K562 (cell line): ENCODE data around the gene ASB7. TPM values are rescaled to one million over a fixed set of nuclear protein-coding genes. Genes with fewer than 3 reads are reported as not detected.

Experiments
- ATAC-seq: fragments of 200-7000 bp; cut with Tn5 transposase; 3 replicates; pipeline ENCODE4 v1.9.1; 2020; ENCODE audit warnings: moderate library complexity
- BruUV-seq: library from RNA; stranded (reverse); fragments of 400-500 nt; replicated peaks from 2 replicates; lab custom pipeline; 2021; lab: Mats Ljungman, UMichigan
- CTCF ChIA-PET: fragments of 300-600 bp; formaldehyde crosslinking; extraction: SDS; loops from one replicate; lab custom pipeline; 2021; ENCODE audit warnings: low intra/inter-chr PET ratio; lab: Yijun Ruan, JAX
- POLR2A ChIA-PET: fragments of 300-600, 350-650 bp; sonication (Branson Sonifier 250); formaldehyde crosslinking; extraction: SDS; loops from one replicate; lab custom pipeline; 2021; ENCODE audit warnings: antibody characterized with exemption, inconsistent platforms; lab: Yijun Ruan, JAX
- DNase-seq, 4 experiments: peaks; one replicate each; pipeline versions ENCODE4 v3.0.0 to v3.0.0-alpha.2; 2011 to 2018; ENCODE audit warnings: low spot score in 3 of 4, mixed read lengths in 3 of 4; ENCODE audit errors: extremely low read depth in 1 of 4
- FAIRE-seq: peaks from 2 replicates; lab custom pipeline; 2011; peaks lifted over from hg19 to GRCh38; lab: Jason Lieb, UNC
- H2AFZ ChIP-seq: 2 replicates; pipeline ENCODE4 v1.6.0; 2011; ENCODE audit warnings: low read depth, low read length, control low read depth, inconsistent platforms
- H3K27ac ChIP-seq: fragments of 200-600 bp; 3 replicates; pipeline ENCODE4 v1.8.0; 2011; ENCODE audit warnings: low read depth, mild to moderate bottlenecking, control low read depth, inconsistent platforms, low read length, moderate library complexity, mixed read lengths; ENCODE audit errors: extremely low read depth
- H3K27me3 ChIP-seq, 2 experiments: fragments of 300-600 bp in 1 of 2; 2 replicates in 1 of 2; 3 replicates in 1 of 2; pipeline versions ENCODE4 v1.6.0 to v1.8.0; 2011; ENCODE audit warnings: inconsistent platforms in 2 of 2, low read length in 2 of 2, mild to moderate bottlenecking in 1 of 2, mixed read lengths in 1 of 2, moderate library complexity in 1 of 2; ENCODE audit not compliant: control insufficient read depth in 2 of 2, insufficient read depth in 2 of 2
- H3K36me3 ChIP-seq: fragments of 300-600 bp; 3 replicates; pipeline ENCODE4 v1.8.0; 2011; ENCODE audit warnings: mild to moderate bottlenecking, low read length, inconsistent platforms; ENCODE audit not compliant: control insufficient read depth, insufficient read depth
- H3K4me1 ChIP-seq, 2 experiments: fragments of 200-600 bp in 1 of 2; replicated peaks in 1 of 2; 2 replicates in 1 of 2; 3 replicates in 1 of 2; pipeline versions ENCODE4 v1.5.1 to v1.8.0; 2011; ENCODE audit warnings: inconsistent platforms in 2 of 2, low read length in 2 of 2, mild to moderate bottlenecking in 1 of 2, mixed read lengths in 1 of 2, moderate library complexity in 1 of 2; ENCODE audit not compliant: control insufficient read depth in 2 of 2, insufficient read depth in 2 of 2
- H3K4me2 ChIP-seq: 2 replicates; pipeline ENCODE4 v1.6.1; 2011; ENCODE audit warnings: low read length, control low read depth, inconsistent platforms, mixed read lengths; ENCODE audit not compliant: insufficient read depth
- H3K4me3 ChIP-seq: fragments of 200-600 bp; sonication (generic), shearing (Covaris generic); 2 replicates; pipeline ENCODE4 v1.5.1; 2016; ENCODE audit warnings: control low read depth, inconsistent platforms
- H3K79me2 ChIP-seq: fragments of 200-600 bp; 3 replicates; pipeline ENCODE4 v1.8.0; 2011; ENCODE audit warnings: low read length, inconsistent platforms; ENCODE audit not compliant: control insufficient read depth, insufficient read depth
- H3K9ac ChIP-seq, 2 experiments: 2 replicates each; pipeline versions ENCODE4 v1.6.0 to v1.6.1; 2011; ENCODE audit warnings: low read depth in 2 of 2, low read length in 2 of 2, control low read depth in 1 of 2, inconsistent platforms in 1 of 2, mild to moderate bottlenecking in 1 of 2, mixed read lengths in 1 of 2; ENCODE audit not compliant: insufficient read depth in 1 of 2
- H3K9me1 ChIP-seq: one replicate; pipeline ENCODE4 v1.6.0; 2011; ENCODE audit warnings: inconsistent platforms, mild to moderate bottlenecking, low read length, moderate library complexity; ENCODE audit not compliant: control insufficient read depth, insufficient read depth
- H3K9me3 ChIP-seq: replicated peaks from 2 replicates; pipeline ENCODE4 v1.5.1; 2011; ENCODE audit warnings: low read depth, low read length, inconsistent platforms; ENCODE audit not compliant: control insufficient read depth, insufficient read depth
- H4K20me1 ChIP-seq: replicated peaks from 2 replicates; pipeline ENCODE4 v1.6.1; 2011; ENCODE audit warnings: low read length, inconsistent platforms, mixed read lengths; ENCODE audit not compliant: control insufficient read depth, insufficient read depth
- SP2 ChIP-seq: IDR thresholded peaks from 2 replicates; pipeline ENCODE4 v1.6.1; 2011; ENCODE audit warnings: mild to moderate bottlenecking, low read depth, low read length, moderate library complexity; ENCODE audit not compliant: poor library complexity, severe bottlenecking; ENCODE audit errors: extremely low read depth
- TFAM ChIP-seq: fragments of 250-450 bp; sonication (Bioruptor Pico); conservative IDR thresholded peaks from 2 replicates; pipeline ENCODE4 v1.5.0; 2021; ENCODE audit warnings: mild to moderate bottlenecking, moderate library complexity
- WGBS: fragments of 100-300 bp; shearing (Covaris generic); methylation state at CpG from one replicate; pipeline ENCODE4 v1.1.6; 2016; ENCODE audit warnings: low coverage, mixed read lengths; ENCODE audit not compliant: insufficient coverage; ENCODE audit errors: missing lambda C conversion rate; 5-methylcytosine and 5-hydroxymethylcytosine counted together
- in situ Hi-C: fragments of 300-500 bp; cut with MboI; formaldehyde crosslinking; loops from 4 replicates; pipeline ENCODE4 v1.15.0; 2018; ENCODE audit warnings: inconsistent platforms, mixed read lengths
- intact Hi-C: fragments of 100-400 bp; cut with micrococcal nuclease; formaldehyde crosslinking; loops from 2 replicates; pipeline ENCODE4 v1.14.2; 2022
- polyA plus RNA-seq, 8 experiments: library from polyadenylated mRNA; depleted of rRNA in 4 of 8; stranded (reverse) in 5 of 8; unstranded in 3 of 8; fragments of >200 nt; fragmentation: Nextera tagmentation in 2 of 8; fragmentation: Illumina TruSeq in 1 of 8; extraction: Ambion mirVana in 2 of 8; extraction: Trizol in 1 of 8; gene quantifications; 2 replicates each; pipeline versions ENCODE4 v1.2.1 to v1.2.3, GENCODE V29; 2011 to 2014; ENCODE audit warnings: inconsistent platforms in 1 of 8, missing spikeins in 1 of 8
- total RNA-seq, 7 experiments: library from RNA; depleted of rRNA in 6 of 7; stranded (reverse); fragments of >200 nt in 6 of 7; fragmentation: Illumina TruSeq in 2 of 7; extraction: Trizol in 2 of 7; gene quantifications; 2 replicates each; pipeline versions ENCODE4 v1.2.1 to v1.2.3, GENCODE V29; 2011 to 2021; ENCODE audit warnings: low replicate concordance in 1 of 7
- TF ChIP-seq, protein P1 (sequence below), 2 experiments: fragments of 450-650 bp in 1 of 2; sonication (generic) in 1 of 2; formaldehyde crosslinking in 1 of 2; IDR thresholded peaks; 2 replicates each; pipeline versions ENCODE4 v1.7.1 to v1.9.0; 2016 to 2022; ENCODE audit warnings: inconsistent platforms in 1 of 2, mild to moderate bottlenecking in 1 of 2, missing genetic modification reagents in 1 of 2

The ASB7 gene
- total and polyA plus RNA-seq, 9 of the 15 experiments (the other 6 are each of a cell fraction or from before 2014, with no cell fraction given) = 1.8 to 10.1 (median 6.8) TPM

GRCh38 chr15:100614336-100614735 lies 11.9 kb downstream of the ASB7 start:
- Histone ChIP-seq H3K9ac (no peak overlapping the region), H3K79me2 (no peaks in the 10 kb centered on the region), H3K4me1 (no peaks in the 10 kb centered on the region), H2AFZ (no peak overlapping the region), H3K4me2 (no peak overlapping the region), H3K27me3 (no peaks in the 10 kb centered on the region)
- POLR2A ChIA-PET = interaction anchor here (1.4 kb wide), 1 partner anchor 10 kb away, joined by 3 read pairs; no protein-coding TSS in a partner anchor
- in situ Hi-C loops = no loop called here
- CTCF ChIA-PET = no interaction called here
- no peak for ATAC-seq
- BruUV-seq = no TSS peak
- 67% methylated on average over 2 of the region's 2 CpGs for WGBS
- no peak for TF ChIP-seq SP2
- TF ChIP-seq, protein P1, sequence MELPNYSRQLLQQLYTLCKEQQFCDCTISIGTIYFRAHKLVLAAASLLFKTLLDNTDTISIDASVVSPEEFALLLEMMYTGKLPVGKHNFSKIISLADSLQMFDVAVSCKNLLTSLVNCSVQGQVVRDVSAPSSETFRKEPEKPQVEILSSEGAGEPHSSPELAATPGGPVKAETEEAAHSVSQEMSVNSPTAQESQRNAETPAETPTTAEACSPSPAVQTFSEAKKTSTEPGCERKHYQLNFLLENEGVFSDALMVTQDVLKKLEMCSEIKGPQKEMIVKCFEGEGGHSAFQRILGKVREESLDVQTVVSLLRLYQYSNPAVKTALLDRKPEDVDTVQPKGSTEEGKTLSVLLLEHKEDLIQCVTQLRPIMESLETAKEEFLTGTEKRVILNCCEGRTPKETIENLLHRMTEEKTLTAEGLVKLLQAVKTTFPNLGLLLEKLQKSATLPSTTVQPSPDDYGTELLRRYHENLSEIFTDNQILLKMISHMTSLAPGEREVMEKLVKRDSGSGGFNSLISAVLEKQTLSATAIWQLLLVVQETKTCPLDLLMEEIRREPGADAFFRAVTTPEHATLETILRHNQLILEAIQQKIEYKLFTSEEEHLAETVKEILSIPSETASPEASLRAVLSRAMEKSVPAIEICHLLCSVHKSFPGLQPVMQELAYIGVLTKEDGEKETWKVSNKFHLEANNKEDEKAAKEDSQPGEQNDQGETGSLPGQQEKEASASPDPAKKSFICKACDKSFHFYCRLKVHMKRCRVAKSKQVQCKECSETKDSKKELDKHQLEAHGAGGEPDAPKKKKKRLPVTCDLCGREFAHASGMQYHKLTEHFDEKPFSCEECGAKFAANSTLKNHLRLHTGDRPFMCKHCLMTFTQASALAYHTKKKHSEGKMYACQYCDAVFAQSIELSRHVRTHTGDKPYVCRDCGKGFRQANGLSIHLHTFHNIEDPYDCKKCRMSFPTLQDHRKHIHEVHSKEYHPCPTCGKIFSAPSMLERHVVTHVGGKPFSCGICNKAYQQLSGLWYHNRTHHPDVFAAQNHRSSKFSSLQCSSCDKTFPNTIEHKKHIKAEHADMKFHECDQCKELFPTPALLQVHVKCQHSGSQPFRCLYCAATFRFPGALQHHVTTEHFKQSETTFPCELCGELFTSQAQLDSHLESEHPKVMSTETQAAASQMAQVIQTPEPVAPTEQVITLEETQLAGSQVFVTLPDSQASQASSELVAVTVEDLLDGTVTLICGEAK (IDR thresholded peaks at IDR 0.05) = peak; percentile 86
- TF ChIP-seq, protein P1 (CRISPR knock-in tag; IDR thresholded peaks at IDR 0.05) = peak; percentile 31; the same call in 1 of the 2 replicates
- no peak for TF ChIP-seq TFAM (CRISPR knock-in tag)
- TF ChIP-seq, all 486 proteins: peak for 1
- no peak overlapping the region for H3K4me3 ChIP-seq
- intact Hi-C loops = no loop called here
- peaks cover 52% of the 10 kb centered on the region; the same call in 2 of the 3 replicates for H3K36me3 ChIP-seq
- FAIRE-seq (no peak), DNase-seq (no peak)
- no peaks in the 10 kb centered on the region for H3K9me1 ChIP-seq
- no peaks in the 10 kb centered on the region for H3K9me3 ChIP-seq
- H4K20me1 ChIP-seq = no peaks in the 10 kb centered on the region
- no peak overlapping the region for H3K27ac ChIP-seq
